ENCODE results near the gene PHACTR4. TPM values are rescaled to one million over a fixed set of nuclear protein-coding genes. Genes with fewer than 3 reads are reported as not detected.
A peak's percentile ranks its signal among the peaks of the same experiment; 100 is the strongest.
"Not testable (repeated sequence)": the region's sequence is repeated elsewhere in the genome, so short reads cannot be mapped to it uniquely, and the experiment has no call there.

The PHACTR4 gene
- total RNA-seq, 6 experiments from 2014 or later = 16.1 to 25.8 (median 23.3) TPM

DNA sequence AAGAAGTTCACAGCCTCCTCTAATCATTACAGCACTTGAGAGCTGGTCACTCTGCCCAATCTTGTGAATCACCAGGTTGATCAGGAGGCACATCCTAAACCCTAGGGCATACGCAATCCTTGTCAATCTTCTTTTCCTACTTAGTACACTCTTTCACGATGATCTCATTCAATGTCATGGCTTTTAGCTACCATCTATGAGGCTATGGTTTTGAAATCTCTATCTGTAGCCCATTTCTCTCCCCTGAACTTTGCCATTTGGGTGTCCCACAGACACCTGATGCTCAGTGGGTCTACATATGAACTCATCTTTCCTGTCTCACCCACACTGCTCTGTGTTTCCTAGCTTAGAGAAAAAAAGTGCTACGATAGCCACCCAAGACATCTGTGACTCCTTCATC, 42.6 kb upstream of the PHACTR4 start:
- 70% methylated on average over 3 of the region's 3 CpGs for WGBS (ENCODE audit: insufficient coverage, low coverage, low lambda C conversion rate, missing lambda C conversion rate)
- no peak for DNase-seq

DNA sequence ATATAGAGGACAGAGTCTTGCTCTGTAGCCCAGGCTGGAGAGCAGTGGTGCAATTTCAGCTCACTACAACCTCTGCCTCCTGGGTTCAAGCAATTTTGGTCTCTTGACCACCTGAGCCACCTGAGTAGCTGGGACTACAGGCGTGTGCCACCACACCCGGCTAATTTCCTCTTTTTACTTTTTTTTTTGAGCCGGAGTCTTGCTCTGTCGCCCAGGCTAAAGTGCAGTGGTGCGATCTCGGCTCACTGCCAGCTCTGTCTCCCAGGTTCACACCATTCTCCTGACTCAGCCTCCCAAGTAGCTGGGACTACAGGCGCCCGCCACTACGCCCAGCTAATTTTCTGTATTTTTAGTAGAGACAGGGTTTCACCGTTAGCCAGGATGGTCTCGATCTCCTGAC, 42.1 kb upstream of the PHACTR4 start:
- intact Hi-C loops (cut with DNase I); H3K4me3 ChIP-seq; H3K27me3 ChIP-seq; DNase-seq; H3K9me3 ChIP-seq; H3K27ac ChIP-seq; H3K36me3 ChIP-seq; ATAC-seq: not testable (repeated sequence)
- H3K4me1 ChIP-seq = peaks cover 0 to 30% (median 5%) of the 10 kb centered on the region in 4 donors
- 63% methylated on average over 10 of the region's 11 CpGs for WGBS (ENCODE audit: insufficient coverage, low coverage, low lambda C conversion rate, missing lambda C conversion rate)

More for the DNA sequence above, 42.6 kb upstream of the PHACTR4 start:
- intact Hi-C loops (cut with DNase I) = no loop called here
- Histone ChIP-seq H3K27me3 (no peaks in the 10 kb centered on the region), H3K9me3 (no peaks in the 10 kb centered on the region), H3K4me3 (no peak overlapping the region), H3K36me3 (peaks cover 0 to 5% (median 2%) of the 10 kb centered on the region in 4 donors), H3K27ac (no peak overlapping the region), H3K4me1 (peaks cover 0 to 34% (median 7%) of the 10 kb centered on the region in 4 donors)
- no peak for ATAC-seq
- TF ChIP-seq, protein P1, sequence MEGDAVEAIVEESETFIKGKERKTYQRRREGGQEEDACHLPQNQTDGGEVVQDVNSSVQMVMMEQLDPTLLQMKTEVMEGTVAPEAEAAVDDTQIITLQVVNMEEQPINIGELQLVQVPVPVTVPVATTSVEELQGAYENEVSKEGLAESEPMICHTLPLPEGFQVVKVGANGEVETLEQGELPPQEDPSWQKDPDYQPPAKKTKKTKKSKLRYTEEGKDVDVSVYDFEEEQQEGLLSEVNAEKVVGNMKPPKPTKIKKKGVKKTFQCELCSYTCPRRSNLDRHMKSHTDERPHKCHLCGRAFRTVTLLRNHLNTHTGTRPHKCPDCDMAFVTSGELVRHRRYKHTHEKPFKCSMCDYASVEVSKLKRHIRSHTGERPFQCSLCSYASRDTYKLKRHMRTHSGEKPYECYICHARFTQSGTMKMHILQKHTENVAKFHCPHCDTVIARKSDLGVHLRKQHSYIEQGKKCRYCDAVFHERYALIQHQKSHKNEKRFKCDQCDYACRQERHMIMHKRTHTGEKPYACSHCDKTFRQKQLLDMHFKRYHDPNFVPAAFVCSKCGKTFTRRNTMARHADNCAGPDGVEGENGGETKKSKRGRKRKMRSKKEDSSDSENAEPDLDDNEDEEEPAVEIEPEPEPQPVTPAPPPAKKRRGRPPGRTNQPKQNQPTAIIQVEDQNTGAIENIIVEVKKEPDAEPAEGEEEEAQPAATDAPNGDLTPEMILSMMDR (IDR thresholded peaks at IDR 0.05) = no peak
- no peak for TF ChIP-seq POLR2A (IDR thresholded peaks at IDR 0.05)

DNA sequence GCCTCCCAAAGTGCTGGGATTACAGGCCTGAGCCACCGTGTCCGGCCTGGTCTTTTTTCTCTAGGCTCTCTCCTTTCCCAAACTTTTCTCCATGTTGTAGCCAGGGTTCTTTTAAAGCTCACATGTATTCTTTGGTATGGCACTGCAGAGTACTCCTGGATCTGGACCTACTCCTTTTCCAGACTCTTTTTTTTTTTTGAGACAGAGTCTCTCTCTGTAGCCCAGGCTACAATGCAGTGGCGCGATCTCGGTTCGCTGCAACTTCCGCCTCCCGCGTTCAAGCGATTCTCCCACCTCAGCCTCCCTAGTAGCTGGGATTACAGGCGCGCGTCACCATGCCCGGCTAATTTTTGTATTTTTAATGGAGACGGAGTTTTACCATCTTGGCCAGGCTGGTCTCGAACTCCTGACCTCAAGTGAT, 41.3 kb upstream of the PHACTR4 start:
- H3K27me3 ChIP-seq = no peaks in the 10 kb centered on the region
- ATAC-seq (no peak), DNase-seq (no peak)
- H3K27ac ChIP-seq = peak overlapping the region; percentile 71 to 88 (median 77)
- intact Hi-C loops (cut with DNase I) = no loop called here
- no peaks in the 10 kb centered on the region for H3K9me3 ChIP-seq
- peaks cover 0 to 17% (median 7%) of the 10 kb centered on the region in 4 donors for H3K36me3 ChIP-seq
- H3K4me3 ChIP-seq = peak overlapping the region; percentile 61 to 75 (median 61)
- 56% methylated on average over 16 of the region's 16 CpGs for WGBS (ENCODE audit: insufficient coverage, low coverage, low lambda C conversion rate, missing lambda C conversion rate)
- H3K4me1 ChIP-seq = peaks cover 0 to 23% (median 4%) of the 10 kb centered on the region in 4 donors
- no peak for TF ChIP-seq POLR2A (IDR thresholded peaks at IDR 0.05)
- TF ChIP-seq, protein P1 (IDR thresholded peaks at IDR 0.05) = no peak

DNA sequence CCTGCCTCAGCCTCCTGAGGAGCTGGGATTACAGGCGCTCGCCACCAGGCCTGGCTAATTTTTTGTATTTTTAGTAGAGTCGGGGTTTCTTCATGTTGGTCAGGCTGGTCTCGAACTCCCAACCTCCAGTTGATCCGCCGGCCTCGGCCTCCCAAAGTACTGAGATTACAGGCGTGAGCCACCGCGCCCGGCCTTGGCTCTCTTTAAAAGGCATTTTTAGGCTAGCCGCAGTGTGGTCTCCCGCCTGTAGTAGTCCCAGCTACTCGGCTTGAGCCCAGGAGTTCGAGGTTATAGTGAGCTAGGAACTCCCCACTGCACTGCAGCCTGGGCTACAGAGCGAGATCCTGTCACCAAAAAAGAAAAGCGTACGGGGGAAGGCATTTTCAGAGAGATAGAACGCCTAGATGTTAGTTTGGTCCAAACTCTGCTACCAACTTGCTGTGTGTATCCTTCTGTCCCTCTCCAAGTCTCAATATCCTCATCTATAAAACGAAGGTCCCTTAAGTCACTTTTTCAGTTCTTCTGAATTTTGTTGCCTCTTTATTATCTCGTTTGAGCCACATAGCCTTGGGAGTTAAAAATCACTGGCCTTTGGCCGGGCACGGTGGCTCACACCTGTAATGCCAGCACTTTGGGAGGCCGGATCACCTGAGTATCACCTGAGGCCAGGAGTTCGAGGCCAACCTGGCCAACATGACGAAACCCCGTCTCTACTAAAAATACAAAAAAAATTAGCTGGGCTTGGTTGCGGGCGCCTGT, 40.0 kb upstream of the PHACTR4 start:
- intact Hi-C loops (cut with DNase I) = no loop called here
- peak; percentile 35 to 57 (median 55) for DNase-seq

More for the DNA sequence above, 40.0 kb upstream of the PHACTR4 start:
- WGBS (ENCODE audit: insufficient coverage, low coverage, low lambda C conversion rate, missing lambda C conversion rate) = 21% methylated on average over 26 of the region's 29 CpGs
- TF ChIP-seq POLR2A (IDR thresholded peaks at IDR 0.05) = no peak
- TF ChIP-seq, protein P1 (IDR thresholded peaks at IDR 0.05) = peak in 1 of 4 donors; percentile 12
- H3K36me3 ChIP-seq = peaks cover 0 to 28% (median 11%) of the 10 kb centered on the region in 4 donors
- no peaks in the 10 kb centered on the region for H3K9me3 ChIP-seq
- H3K4me1 ChIP-seq = peaks cover 0 to 13% (median 0%) of the 10 kb centered on the region in 4 donors
- ATAC-seq = peak; percentile 35 to 48 (median 42)
- peak overlapping the region; percentile 61 to 75 (median 61) for H3K4me3 ChIP-seq
- H3K27me3 ChIP-seq = no peaks in the 10 kb centered on the region
- H3K27ac ChIP-seq = peak overlapping the region; percentile 71 to 88 (median 77)
